WTC11 (cell line): ENCODE measurements around the gene LAMA3. TPM values are rescaled to one million over a fixed set of nuclear protein-coding genes. Genes with fewer than 3 reads are reported as not detected.

Experiments
- ATAC-seq: fragments of 200-7000 bp; cut with Tn5 transposase; 2 replicates; pipeline ENCODE4 v1.10.0; 2021; ENCODE audit warnings: mild to moderate bottlenecking, moderate library complexity
- CTCF ChIA-PET: fragments of 300-600 bp; sonication (Branson Sonifier 250); formaldehyde crosslinking; loops from one replicate; lab custom pipeline; 2021; ENCODE audit warnings: antibody characterized with exemption; lab: Charles Lee
- POLR2A ChIA-PET: fragments of 350-600 bp; sonication (Branson Sonifier 250); formaldehyde crosslinking; loops from one replicate; lab custom pipeline; 2021; ENCODE audit warnings: antibody characterized with exemption; lab: Charles Lee
- DNase-seq: peaks from one replicate; pipeline ENCODE4 v3.0.0; 2021; ENCODE audit warnings: low spot score
- H3K27ac Mint-ChIP-seq: 2 replicates; pipeline ENCODE4 v1.8.0; 2021; ENCODE audit warnings: mixed read lengths
- H3K27me3 Mint-ChIP-seq: 2 replicates; pipeline ENCODE4 v1.8.0; 2021; ENCODE audit warnings: low read depth, mild to moderate bottlenecking, moderate library complexity, mixed read lengths
- H3K36me3 Mint-ChIP-seq: 2 replicates; pipeline ENCODE4 v1.8.0; 2021; ENCODE audit warnings: mixed read lengths
- H3K4me1 Mint-ChIP-seq: 2 replicates; pipeline ENCODE4 v1.8.0; 2022; ENCODE audit warnings: mixed read lengths
- H3K4me3 Mint-ChIP-seq: 2 replicates; pipeline ENCODE4 v1.8.0; 2021; ENCODE audit warnings: mild to moderate bottlenecking, moderate library complexity, mixed read lengths
- H3K9me3 Mint-ChIP-seq: 2 replicates; pipeline ENCODE4 v1.8.0; 2021; ENCODE audit warnings: mixed read lengths
- ETV6 ChIP-seq: sonication (generic); formaldehyde crosslinking; IDR thresholded peaks from 2 replicates; pipeline ENCODE4 v1.8.1; 2022; ENCODE audit warnings: mild to moderate bottlenecking, missing genetic modification reagents
- GABPB1 ChIP-seq: sonication (generic); formaldehyde crosslinking; IDR thresholded peaks from 2 replicates; pipeline ENCODE4 v1.8.1; 2023; ENCODE audit warnings: mild to moderate bottlenecking, missing genetic modification reagents
- IRF2 ChIP-seq: sonication (generic); formaldehyde crosslinking; IDR thresholded peaks from 2 replicates; pipeline ENCODE4 v1.8.0; 2022; ENCODE audit warnings: low read depth, missing genetic modification reagents, borderline replicate concordance
- JAZF1 ChIP-seq: fragments of 250-450 bp; sonication (Bioruptor Pico); IDR thresholded peaks from 2 replicates; pipeline ENCODE4 v1.9.0; 2021; ENCODE audit warnings: moderate library complexity, mild to moderate bottlenecking, inconsistent platforms
- MXD4 ChIP-seq: fragments of 250-450 bp; sonication (Bioruptor Pico); IDR thresholded peaks from 2 replicates; pipeline ENCODE4 v1.8.0; 2021; ENCODE audit warnings: mild to moderate bottlenecking, moderate library complexity, borderline replicate concordance
- MYBL2 ChIP-seq: sonication (generic); formaldehyde crosslinking; IDR thresholded peaks from 2 replicates; pipeline ENCODE4 v1.8.1; 2023; ENCODE audit warnings: mild to moderate bottlenecking, moderate library complexity, missing genetic modification reagents
- NFE2L1 ChIP-seq: sonication (generic); formaldehyde crosslinking; IDR thresholded peaks from 2 replicates; pipeline ENCODE4 v1.8.1; 2023; ENCODE audit warnings: missing genetic modification reagents
- NFYB ChIP-seq: sonication (generic); formaldehyde crosslinking; conservative IDR thresholded peaks from 2 replicates; pipeline ENCODE4 v1.8.0; 2022; ENCODE audit warnings: low read depth, missing genetic modification reagents
- NR1H2 ChIP-seq: sonication (generic); formaldehyde crosslinking; IDR thresholded peaks from 2 replicates; pipeline ENCODE4 v1.9.0; 2021; ENCODE audit warnings: mild to moderate bottlenecking, moderate library complexity, missing genetic modification reagents
- SMAD3 ChIP-seq: sonication (generic); formaldehyde crosslinking; IDR thresholded peaks from 2 replicates; pipeline ENCODE4 v1.8.0; 2022; ENCODE audit warnings: missing genetic modification reagents, mild to moderate bottlenecking, borderline replicate concordance
- SMAD4 ChIP-seq: sonication (generic); formaldehyde crosslinking; IDR thresholded peaks from 2 replicates; pipeline ENCODE4 v1.8.0; 2022; ENCODE audit warnings: mild to moderate bottlenecking, missing genetic modification reagents
- TCF7 ChIP-seq: sonication (generic); formaldehyde crosslinking; IDR thresholded peaks from 2 replicates; pipeline ENCODE4 v1.8.0; 2022; ENCODE audit warnings: mild to moderate bottlenecking, low read depth, missing genetic modification reagents, moderate library complexity
- TEAD4 ChIP-seq: sonication (generic); formaldehyde crosslinking; IDR thresholded peaks from 2 replicates; pipeline ENCODE4 v1.8.0; 2022; ENCODE audit warnings: mild to moderate bottlenecking, missing genetic modification reagents
- ZNF671 ChIP-seq: fragments of 250-450 bp; sonication (Bioruptor Pico); IDR thresholded peaks from 2 replicates; pipeline ENCODE4 v1.8.0; 2021; ENCODE audit warnings: mild to moderate bottlenecking
- total RNA-seq: library from RNA; stranded (reverse); gene quantifications from 3 replicates; pipeline ENCODE4 v1.2.3, GENCODE V29; 2021
- TF ChIP-seq, protein P1 (sequence below): sonication (generic); formaldehyde crosslinking; IDR thresholded peaks from 2 replicates; pipeline ENCODE4 v1.8.0; 2023; ENCODE audit warnings: missing genetic modification reagents
- TF ChIP-seq, protein P2 (sequence below): sonication (generic); formaldehyde crosslinking; IDR thresholded peaks from 2 replicates; pipeline ENCODE4 v1.8.1; 2023; ENCODE audit warnings: mild to moderate bottlenecking, moderate library complexity, missing genetic modification reagents
- TF ChIP-seq, protein P3 (sequence below): sonication (generic); formaldehyde crosslinking; IDR thresholded peaks from 2 replicates; pipeline ENCODE4 v1.8.0; 2022; ENCODE audit warnings: mild to moderate bottlenecking, missing genetic modification reagents
- TF ChIP-seq, protein P4 (sequence below): fragments of 250-450 bp; sonication (Bioruptor Pico); IDR thresholded peaks from 2 replicates; pipeline ENCODE4 v1.9.0; 2021; ENCODE audit warnings: mild to moderate bottlenecking, borderline replicate concordance
- TF ChIP-seq, protein P5 (sequence below): fragments of 250-450 bp; sonication (Bioruptor Pico); IDR thresholded peaks from 2 replicates; pipeline ENCODE4 v1.9.0; 2021; ENCODE audit warnings: mild to moderate bottlenecking
- TF ChIP-seq, protein P6 (sequence below): sonication (generic); formaldehyde crosslinking; IDR thresholded peaks from 2 replicates; pipeline ENCODE4 v1.8.1; 2023; ENCODE audit warnings: mild to moderate bottlenecking, missing genetic modification reagents

Gene LAMA3
- total RNA-seq, 1 experiment from 2014 or later, result 0.83 TPM

DNA sequence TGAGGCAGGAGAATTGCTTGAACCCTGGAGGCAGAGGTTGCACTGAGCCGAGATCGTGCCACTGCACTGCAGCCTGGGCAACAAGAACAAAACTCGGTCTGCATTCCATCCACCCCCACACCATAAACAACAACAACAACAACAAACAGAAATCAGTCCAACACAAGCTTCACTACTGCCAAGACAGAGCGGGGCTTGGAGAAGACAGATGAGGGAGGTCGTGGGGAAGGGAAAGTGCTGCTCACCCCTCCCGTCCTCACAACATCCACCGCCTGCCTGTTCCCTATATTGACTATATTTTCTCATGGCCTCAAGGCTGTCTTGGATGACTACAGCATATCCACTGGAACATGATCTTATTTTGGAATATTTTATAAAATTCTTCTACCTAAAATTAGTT lies 187.7 kb downstream of the LAMA3 start (continued):
- TF ChIP-seq, protein P1, sequence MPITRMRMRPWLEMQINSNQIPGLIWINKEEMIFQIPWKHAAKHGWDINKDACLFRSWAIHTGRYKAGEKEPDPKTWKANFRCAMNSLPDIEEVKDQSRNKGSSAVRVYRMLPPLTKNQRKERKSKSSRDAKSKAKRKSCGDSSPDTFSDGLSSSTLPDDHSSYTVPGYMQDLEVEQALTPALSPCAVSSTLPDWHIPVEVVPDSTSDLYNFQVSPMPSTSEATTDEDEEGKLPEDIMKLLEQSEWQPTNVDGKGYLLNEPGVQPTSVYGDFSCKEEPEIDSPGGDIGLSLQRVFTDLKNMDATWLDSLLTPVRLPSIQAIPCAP (CRISPR knock-in tag), result no peak
- TF ChIP-seq NFYB (CRISPR knock-in tag) (no peak), MXD4 (CRISPR knock-in tag) (no peak), IRF2 (CRISPR knock-in tag) (no peak), SMAD4 (no peak), TCF7 (CRISPR knock-in tag) (no peak)
- TF ChIP-seq, protein P2, sequence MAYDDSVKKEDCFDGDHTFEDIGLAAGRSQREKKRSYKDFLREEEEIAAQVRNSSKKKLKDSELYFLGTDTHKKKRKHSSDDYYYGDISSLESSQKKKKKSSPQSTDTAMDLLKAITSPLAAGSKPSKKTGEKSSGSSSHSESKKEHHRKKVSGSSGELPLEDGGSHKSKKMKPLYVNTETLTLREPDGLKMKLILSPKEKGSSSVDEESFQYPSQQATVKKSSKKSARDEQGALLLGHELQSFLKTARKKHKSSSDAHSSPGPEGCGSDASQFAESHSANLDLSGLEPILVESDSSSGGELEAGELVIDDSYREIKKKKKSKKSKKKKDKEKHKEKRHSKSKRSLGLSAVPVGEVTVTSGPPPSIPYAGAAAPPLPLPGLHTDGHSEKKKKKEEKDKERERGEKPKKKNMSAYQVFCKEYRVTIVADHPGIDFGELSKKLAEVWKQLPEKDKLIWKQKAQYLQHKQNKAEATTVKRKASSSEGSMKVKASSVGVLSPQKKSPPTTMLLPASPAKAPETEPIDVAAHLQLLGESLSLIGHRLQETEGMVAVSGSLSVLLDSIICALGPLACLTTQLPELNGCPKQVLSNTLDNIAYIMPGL, result no peak
- TF ChIP-seq, protein P3, sequence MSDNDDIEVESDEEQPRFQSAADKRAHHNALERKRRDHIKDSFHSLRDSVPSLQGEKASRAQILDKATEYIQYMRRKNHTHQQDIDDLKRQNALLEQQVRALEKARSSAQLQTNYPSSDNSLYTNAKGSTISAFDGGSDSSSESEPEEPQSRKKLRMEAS (CRISPR knock-in tag), result no peak
- TF ChIP-seq, protein P4, sequence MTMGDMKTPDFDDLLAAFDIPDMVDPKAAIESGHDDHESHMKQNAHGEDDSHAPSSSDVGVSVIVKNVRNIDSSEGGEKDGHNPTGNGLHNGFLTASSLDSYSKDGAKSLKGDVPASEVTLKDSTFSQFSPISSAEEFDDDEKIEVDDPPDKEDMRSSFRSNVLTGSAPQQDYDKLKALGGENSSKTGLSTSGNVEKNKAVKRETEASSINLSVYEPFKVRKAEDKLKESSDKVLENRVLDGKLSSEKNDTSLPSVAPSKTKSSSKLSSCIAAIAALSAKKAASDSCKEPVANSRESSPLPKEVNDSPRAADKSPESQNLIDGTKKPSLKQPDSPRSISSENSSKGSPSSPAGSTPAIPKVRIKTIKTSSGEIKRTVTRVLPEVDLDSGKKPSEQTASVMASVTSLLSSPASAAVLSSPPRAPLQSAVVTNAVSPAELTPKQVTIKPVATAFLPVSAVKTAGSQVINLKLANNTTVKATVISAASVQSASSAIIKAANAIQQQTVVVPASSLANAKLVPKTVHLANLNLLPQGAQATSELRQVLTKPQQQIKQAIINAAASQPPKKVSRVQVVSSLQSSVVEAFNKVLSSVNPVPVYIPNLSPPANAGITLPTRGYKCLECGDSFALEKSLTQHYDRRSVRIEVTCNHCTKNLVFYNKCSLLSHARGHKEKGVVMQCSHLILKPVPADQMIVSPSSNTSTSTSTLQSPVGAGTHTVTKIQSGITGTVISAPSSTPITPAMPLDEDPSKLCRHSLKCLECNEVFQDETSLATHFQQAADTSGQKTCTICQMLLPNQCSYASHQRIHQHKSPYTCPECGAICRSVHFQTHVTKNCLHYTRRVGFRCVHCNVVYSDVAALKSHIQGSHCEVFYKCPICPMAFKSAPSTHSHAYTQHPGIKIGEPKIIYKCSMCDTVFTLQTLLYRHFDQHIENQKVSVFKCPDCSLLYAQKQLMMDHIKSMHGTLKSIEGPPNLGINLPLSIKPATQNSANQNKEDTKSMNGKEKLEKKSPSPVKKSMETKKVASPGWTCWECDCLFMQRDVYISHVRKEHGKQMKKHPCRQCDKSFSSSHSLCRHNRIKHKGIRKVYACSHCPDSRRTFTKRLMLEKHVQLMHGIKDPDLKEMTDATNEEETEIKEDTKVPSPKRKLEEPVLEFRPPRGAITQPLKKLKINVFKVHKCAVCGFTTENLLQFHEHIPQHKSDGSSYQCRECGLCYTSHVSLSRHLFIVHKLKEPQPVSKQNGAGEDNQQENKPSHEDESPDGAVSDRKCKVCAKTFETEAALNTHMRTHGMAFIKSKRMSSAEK (CRISPR knock-in tag), result no peak
- TF ChIP-seq, protein P5, sequence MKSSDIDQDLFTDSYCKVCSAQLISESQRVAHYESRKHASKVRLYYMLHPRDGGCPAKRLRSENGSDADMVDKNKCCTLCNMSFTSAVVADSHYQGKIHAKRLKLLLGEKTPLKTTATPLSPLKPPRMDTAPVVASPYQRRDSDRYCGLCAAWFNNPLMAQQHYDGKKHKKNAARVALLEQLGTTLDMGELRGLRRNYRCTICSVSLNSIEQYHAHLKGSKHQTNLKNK (CRISPR knock-in tag), result no peak

DNA sequence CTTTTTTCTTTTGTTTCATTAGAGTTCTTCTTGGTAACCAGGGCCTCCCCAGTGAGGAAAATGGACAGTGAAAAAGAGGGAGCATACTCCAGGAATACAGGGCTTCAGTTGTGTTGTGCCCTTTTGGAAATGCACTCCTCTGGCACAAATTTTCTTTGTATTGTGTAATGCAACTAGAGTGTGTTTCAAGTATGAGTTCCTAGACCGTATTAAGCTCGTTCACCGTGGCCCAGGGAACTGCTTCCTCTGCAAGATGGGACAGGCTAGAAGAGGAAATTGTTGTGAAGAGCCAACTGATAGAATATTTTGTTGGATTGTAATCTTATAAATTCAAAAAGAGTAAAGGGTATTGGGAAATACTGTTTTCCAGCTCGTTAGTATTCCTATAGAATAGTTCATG lies 188.1 kb downstream of the LAMA3 start:
- H3K27me3 Mint-ChIP-seq, result no peaks in the 10 kb centered on the region; the same call in 1 of the 2 replicates
- no peak for TF ChIP-seq SMAD3 (CRISPR knock-in tag)
- TF ChIP-seq, all 79 proteins: peak for 0
- ChIA-PET CTCF (no interaction called here), POLR2A (no interaction called here)
- H3K4me3 Mint-ChIP-seq, result no peak overlapping the region
- H3K27ac Mint-ChIP-seq, result no peak overlapping the region
- H3K4me1 Mint-ChIP-seq, result peaks cover 31% of the 10 kb centered on the region
- ATAC-seq (no peak), DNase-seq (no peak)
- no peaks in the 10 kb centered on the region for H3K36me3 Mint-ChIP-seq
- H3K9me3 Mint-ChIP-seq, result no peaks in the 10 kb centered on the region

DNA sequence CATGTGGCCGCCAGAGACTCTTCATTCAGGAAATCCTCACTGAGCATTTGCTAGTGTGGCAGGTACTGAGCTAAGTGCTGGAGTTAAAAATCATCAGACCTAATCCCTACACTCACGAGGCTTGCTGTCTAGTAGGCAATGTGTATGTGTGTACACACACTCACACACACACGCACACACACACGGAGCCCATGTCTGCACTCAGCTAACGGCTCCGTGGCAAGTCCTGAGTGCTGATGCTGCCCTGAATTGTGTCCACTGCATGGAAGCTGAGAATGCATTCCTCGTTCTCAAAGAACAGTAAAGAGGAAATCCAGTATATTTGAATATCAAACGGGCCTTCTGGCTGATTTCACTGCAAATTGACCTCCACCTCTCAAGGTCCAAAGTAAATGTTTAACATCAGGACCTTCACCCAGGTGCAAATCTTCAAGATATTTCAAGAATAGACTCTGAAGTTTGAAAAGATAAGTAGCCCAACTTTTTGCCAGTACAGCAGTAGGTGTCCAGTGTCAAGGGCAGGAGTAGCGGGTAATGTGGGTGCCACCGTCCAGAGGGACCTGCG lies 189.2 kb downstream of the LAMA3 start:
- Mint-ChIP-seq H3K27ac (no peak overlapping the region), H3K9me3 (no peaks in the 10 kb centered on the region), H3K36me3 (no peaks in the 10 kb centered on the region), H3K27me3 (no peaks in the 10 kb centered on the region; the same call in 1 of the 2 replicates), H3K4me1 (peaks cover 23% of the 10 kb centered on the region), H3K4me3 (no peak overlapping the region)
- ChIA-PET POLR2A (no interaction called here), CTCF (no interaction called here)
- ATAC-seq, result no peak
- DNase-seq, result no peak
- TF ChIP-seq ETV6 (CRISPR knock-in tag) (no peak), SMAD3 (CRISPR knock-in tag) (no peak), TEAD4 (CRISPR knock-in tag) (no peak), JAZF1 (no peak), GABPB1 (CRISPR knock-in tag) (no peak), NFE2L1 (CRISPR knock-in tag) (no peak), MYBL2 (CRISPR knock-in tag) (no peak), ZNF671 (no peak), NR1H2 (CRISPR knock-in tag) (no peak)
- TF ChIP-seq, protein P5 (CRISPR knock-in tag), result no peak
- TF ChIP-seq, protein P1 (CRISPR knock-in tag), result no peak
- TF ChIP-seq, protein P2, result no peak
- TF ChIP-seq, protein P6, sequence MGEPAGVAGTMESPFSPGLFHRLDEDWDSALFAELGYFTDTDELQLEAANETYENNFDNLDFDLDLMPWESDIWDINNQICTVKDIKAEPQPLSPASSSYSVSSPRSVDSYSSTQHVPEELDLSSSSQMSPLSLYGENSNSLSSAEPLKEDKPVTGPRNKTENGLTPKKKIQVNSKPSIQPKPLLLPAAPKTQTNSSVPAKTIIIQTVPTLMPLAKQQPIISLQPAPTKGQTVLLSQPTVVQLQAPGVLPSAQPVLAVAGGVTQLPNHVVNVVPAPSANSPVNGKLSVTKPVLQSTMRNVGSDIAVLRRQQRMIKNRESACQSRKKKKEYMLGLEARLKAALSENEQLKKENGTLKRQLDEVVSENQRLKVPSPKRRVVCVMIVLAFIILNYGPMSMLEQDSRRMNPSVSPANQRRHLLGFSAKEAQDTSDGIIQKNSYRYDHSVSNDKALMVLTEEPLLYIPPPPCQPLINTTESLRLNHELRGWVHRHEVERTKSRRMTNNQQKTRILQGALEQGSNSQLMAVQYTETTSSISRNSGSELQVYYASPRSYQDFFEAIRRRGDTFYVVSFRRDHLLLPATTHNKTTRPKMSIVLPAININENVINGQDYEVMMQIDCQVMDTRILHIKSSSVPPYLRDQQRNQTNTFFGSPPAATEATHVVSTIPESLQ (CRISPR knock-in tag), result no peak
